HEK293T (cell line): ENCODE data around the gene NUP85.
A peak's percentile ranks its signal among the peaks of the same experiment; 100 is the strongest.
"Not testable (repeated sequence)": the region's sequence is repeated elsewhere in the genome, so short reads cannot be mapped to it uniquely, and the experiment has no call there.

Experiments used
- CTCF ChIA-PET: fragments of 350-600 bp; formaldehyde crosslinking; extraction: SDS; loops from one replicate; lab custom pipeline; 2021; ENCODE audit warnings: antibody characterized with exemption, inconsistent platforms; lab: Yijun Ruan, JAX
- POLR2A ChIA-PET: fragments of 350-600 bp; formaldehyde crosslinking; extraction: SDS; loops from one replicate; lab custom pipeline; 2020; ENCODE audit warnings: antibody characterized with exemption, inconsistent platforms; lab: Yijun Ruan, JAX
- DNase-seq: peaks from one replicate; pipeline ENCODE4 v3.0.0; 2012; ENCODE audit warnings: mixed read lengths; ENCODE audit errors: extremely low spot score
- ARNT ChIP-seq: fragments of 450-650 bp; IDR thresholded peaks from 2 replicates; pipeline ENCODE4 v1.6.1; 2017; ENCODE audit warnings: mild to moderate bottlenecking
- BHLHE40 ChIP-seq: fragments of 450-650 bp; IDR thresholded peaks from 2 replicates; pipeline ENCODE4 v1.6.1; 2016; ENCODE audit warnings: mild to moderate bottlenecking, moderate library complexity, borderline replicate concordance
- CTBP1 ChIP-seq: fragments of 450-650 bp; IDR thresholded peaks from 2 replicates; pipeline ENCODE4 v1.6.1; 2016; ENCODE audit warnings: borderline replicate concordance
- ELF4 ChIP-seq: fragments of 450-650 bp; IDR thresholded peaks from 2 replicates; pipeline ENCODE4 v1.6.1; 2017; ENCODE audit warnings: antibody characterized with exemption
- FOXA1 ChIP-seq: fragments of 450-650 bp; IDR thresholded peaks from 2 replicates; pipeline ENCODE4 v1.6.1; 2016; ENCODE audit warnings: mild to moderate bottlenecking
- FOXK2 ChIP-seq: fragments of 450-650 bp; IDR thresholded peaks from 2 replicates; pipeline ENCODE4 v1.6.1; 2016; ENCODE audit warnings: mild to moderate bottlenecking
- FOXM1 ChIP-seq: fragments of 450-650 bp; IDR thresholded peaks from 2 replicates; pipeline ENCODE4 v1.6.1; 2017; ENCODE audit warnings: mild to moderate bottlenecking, borderline replicate concordance
- HDGF ChIP-seq: fragments of 450-650 bp; IDR thresholded peaks from 2 replicates; pipeline ENCODE4 v1.6.1; 2017; ENCODE audit warnings: antibody characterized with exemption, borderline replicate concordance
- L3MBTL2 ChIP-seq: fragments of 450-650 bp; conservative IDR thresholded peaks from 2 replicates; pipeline ENCODE4 v1.6.1; 2016; ENCODE audit warnings: mild to moderate bottlenecking
- LEF1 ChIP-seq: fragments of 450-650 bp; IDR thresholded peaks from 2 replicates; pipeline ENCODE4 v1.6.1; 2017; ENCODE audit warnings: mild to moderate bottlenecking, borderline replicate concordance
- NFRKB ChIP-seq: fragments of 450-650 bp; IDR thresholded peaks from 2 replicates; pipeline ENCODE4 v1.6.1; 2016; ENCODE audit warnings: mild to moderate bottlenecking, moderate library complexity
- SP1 ChIP-seq: fragments of 450-650 bp; IDR thresholded peaks from 2 replicates; pipeline ENCODE4 v1.6.1; 2017
- SUZ12 ChIP-seq: fragments of 450-650 bp; IDR thresholded peaks from 2 replicates; pipeline ENCODE4 v1.6.1; 2016; ENCODE audit warnings: mild to moderate bottlenecking
- TARDBP ChIP-seq: fragments of 450-650 bp; IDR thresholded peaks from 2 replicates; pipeline ENCODE4 v1.6.1; 2016
- ZNF384 ChIP-seq: fragments of 450-650 bp; IDR thresholded peaks from 2 replicates; pipeline ENCODE4 v1.6.1; 2016
- TF ChIP-seq, protein P1 (sequence below): fragments of 450-650 bp; IDR thresholded peaks from 2 replicates; pipeline ENCODE4 v1.6.1; 2016

The NUP85 gene, protein sequence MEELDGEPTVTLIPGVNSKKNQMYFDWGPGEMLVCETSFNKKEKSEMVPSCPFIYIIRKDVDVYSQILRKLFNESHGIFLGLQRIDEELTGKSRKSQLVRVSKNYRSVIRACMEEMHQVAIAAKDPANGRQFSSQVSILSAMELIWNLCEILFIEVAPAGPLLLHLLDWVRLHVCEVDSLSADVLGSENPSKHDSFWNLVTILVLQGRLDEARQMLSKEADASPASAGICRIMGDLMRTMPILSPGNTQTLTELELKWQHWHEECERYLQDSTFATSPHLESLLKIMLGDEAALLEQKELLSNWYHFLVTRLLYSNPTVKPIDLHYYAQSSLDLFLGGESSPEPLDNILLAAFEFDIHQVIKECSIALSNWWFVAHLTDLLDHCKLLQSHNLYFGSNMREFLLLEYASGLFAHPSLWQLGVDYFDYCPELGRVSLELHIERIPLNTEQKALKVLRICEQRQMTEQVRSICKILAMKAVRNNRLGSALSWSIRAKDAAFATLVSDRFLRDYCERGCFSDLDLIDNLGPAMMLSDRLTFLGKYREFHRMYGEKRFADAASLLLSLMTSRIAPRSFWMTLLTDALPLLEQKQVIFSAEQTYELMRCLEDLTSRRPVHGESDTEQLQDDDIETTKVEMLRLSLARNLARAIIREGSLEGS

DNA sequence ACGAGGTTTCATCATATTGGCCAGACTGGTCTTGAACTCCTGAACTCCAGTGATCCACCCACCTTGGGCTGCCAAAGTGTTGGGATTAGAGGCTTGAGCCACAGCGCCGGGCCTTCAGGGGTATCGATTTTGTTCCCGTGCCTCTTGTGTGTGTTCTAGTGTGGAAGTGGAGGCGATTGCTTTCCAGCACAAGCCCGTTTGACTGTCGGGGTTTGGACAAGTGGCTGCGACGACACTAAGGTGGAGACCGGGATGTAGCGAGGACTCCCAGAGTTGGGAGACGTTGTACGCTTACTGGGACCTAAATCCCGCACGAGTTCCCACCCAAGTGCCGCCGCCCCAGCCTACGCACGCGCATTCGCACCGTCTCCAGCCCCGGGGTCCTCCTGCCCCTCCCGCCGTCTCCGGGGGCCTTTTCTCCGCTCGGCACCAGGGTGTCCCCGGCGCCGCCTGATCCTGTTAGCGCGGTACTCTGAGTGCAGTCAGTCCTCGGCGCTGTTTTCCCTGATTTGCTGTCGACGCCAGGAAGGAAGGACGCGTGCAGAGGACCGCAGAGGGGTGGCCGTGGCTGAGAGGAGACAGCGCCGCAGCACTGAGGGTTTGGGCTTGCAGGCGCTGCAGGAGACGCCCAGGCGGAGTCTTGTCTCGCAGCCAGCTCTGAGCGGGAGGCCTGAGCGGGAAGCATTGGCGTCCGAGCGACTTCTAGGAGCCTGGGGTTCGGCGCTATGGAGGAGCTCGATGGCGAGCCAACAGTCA, at the start of gene NUP85:
Gene NUP85, plus strand, starts transcription at position 643 of the 756 bp plus-strand sequence. Its CDS starts 83 bp downstream, at position 726.
- TF ChIP-seq ELF4 (peak; percentile 29; the same call in 1 of the 2 replicates), L3MBTL2 (peak; percentile 89)
- TF ChIP-seq, protein P1, sequence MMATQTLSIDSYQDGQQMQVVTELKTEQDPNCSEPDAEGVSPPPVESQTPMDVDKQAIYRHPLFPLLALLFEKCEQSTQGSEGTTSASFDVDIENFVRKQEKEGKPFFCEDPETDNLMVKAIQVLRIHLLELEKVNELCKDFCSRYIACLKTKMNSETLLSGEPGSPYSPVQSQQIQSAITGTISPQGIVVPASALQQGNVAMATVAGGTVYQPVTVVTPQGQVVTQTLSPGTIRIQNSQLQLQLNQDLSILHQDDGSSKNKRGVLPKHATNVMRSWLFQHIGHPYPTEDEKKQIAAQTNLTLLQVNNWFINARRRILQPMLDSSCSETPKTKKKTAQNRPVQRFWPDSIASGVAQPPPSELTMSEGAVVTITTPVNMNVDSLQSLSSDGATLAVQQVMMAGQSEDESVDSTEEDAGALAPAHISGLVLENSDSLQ, result no peak
- ChIA-PET CTCF (interaction anchor here (0.6 to 2.3 kb wide), 3 partner anchors 35 to 91 kb away, joined by 3 to 11 read pairs (median 8); no protein-coding TSS in a partner anchor), POLR2A (interaction anchor here (0.6 to 3.5 kb wide), 32 partner anchors 9 to 575 kb away, joined by 3 to 19 read pairs (median 4); partner anchors contain the start of genes ARMC7, GGA3, HID1 and JPT1)
- peak; percentile 99 for DNase-seq

DNA sequence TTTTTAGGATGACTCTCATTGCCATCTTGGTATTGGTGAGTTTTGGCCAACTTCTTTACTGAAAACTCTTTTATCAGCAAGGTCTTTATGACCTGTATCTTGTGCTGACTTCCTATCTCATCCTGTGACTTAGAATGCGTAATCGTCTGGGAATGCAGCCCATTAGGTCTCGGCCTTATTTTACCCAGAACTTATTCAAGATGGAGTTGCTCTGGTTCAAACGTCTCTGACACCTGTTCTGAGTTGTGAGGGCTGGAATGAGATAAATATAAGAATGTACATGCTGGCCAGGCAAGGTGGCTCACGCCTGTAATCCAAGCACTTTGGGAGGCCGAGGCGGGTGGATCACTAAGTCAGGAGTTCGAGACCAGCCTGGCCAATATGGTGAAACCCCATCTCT, 47.0 kb upstream of the NUP85 start:
- DNase-seq, CTCF ChIA-PET, POLR2A ChIA-PET: not testable (repeated sequence)

DNA sequence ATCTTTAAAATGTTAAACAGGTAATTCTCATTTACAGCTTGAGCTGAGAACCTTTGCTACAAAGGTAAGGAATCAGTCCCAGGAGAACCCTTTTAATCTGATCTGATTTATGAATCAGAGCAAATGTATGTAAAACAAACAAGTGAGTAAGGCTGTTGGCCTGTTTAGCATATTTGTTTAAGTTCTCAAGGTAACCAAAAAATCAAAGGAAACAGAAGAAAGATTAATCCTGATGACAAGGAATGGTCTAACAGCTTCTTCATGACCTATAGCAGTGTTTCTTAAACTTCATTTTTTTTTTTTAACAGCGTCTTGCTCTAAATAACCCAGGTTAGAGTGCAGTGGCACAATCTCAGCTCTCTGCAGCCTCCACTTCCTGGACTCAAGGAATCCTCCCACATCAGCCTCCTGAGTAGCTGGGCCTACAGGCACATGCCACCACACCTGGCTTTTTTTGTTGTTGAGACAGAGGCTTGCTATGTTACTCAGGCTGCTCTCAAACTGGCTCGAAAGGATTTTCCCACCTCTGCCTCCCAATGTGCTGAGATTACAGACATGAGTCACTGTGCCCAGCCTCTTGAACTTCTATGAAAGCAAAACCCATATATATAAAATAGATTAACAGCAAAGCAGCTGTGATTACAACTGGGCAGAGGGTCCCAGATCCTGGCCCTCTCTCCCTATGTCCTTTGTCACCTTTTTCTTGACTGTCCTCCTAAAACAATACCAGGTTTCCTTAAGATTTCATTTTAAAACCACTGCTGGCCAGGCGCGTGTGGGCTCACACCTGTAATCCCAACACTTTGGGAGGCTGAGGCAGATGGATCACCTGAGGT, 46.1 kb upstream of the NUP85 start:
- ChIA-PET CTCF (interaction anchor here (1.1 kb wide), 1 partner anchor 12 kb away, joined by 3 read pairs; no protein-coding TSS in a partner anchor), POLR2A (interaction anchor here (0.6 to 1.3 kb wide), 2 partner anchors 28 to 86 kb away, joined by 3 read pairs; partner anchors contain the start of gene NT5C)
- no peak for DNase-seq
- TF ChIP-seq BHLHE40 (no peak), TARDBP (no peak), HDGF (no peak), NFRKB (no peak), L3MBTL2 (no peak), FOXK2 (no peak), SUZ12 (no peak), ELF4 (no peak), LEF1 (no peak), SP1 (no peak), FOXA1 (no peak), FOXM1 (no peak)
- TF ChIP-seq, protein P1, result no peak

DNA sequence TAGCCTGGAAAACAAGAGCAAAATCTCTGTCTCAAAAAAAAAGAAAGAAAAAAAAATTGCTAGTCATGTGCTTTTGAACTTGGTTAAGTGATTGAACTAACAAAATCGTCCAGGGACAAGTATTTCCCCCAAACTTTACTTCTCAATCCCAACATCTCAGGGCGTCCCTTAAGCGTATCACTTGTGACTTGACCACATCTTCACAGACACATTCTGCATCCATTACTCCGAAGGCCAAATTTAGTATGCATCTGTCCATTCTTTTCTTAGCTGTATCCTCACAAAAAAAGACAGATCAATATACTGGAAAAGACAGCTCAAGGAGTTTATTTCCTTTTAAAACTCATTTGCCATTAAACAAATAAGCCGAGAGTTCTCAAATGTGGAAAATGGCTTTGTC, 45.3 kb upstream of the NUP85 start:
- no peak for DNase-seq
- POLR2A ChIA-PET, result interaction anchor here (1.3 kb wide), 1 partner anchor 29 kb away, joined by 3 read pairs; the partner anchor contains the start of gene NT5C
- TF ChIP-seq HDGF (no peak), FOXA1 (no peak), BHLHE40 (no peak), ZNF384 (no peak), CTBP1 (no peak), ELF4 (no peak), FOXK2 (no peak), LEF1 (no peak), TARDBP (no peak), SP1 (no peak), FOXM1 (no peak), NFRKB (no peak), ARNT (no peak), SUZ12 (no peak), L3MBTL2 (no peak)
- TF ChIP-seq, protein P1, result no peak
- CTCF ChIA-PET, result interaction anchor here (1.3 kb wide), 1 partner anchor 12 kb away, joined by 3 read pairs; no protein-coding TSS in a partner anchor

DNA sequence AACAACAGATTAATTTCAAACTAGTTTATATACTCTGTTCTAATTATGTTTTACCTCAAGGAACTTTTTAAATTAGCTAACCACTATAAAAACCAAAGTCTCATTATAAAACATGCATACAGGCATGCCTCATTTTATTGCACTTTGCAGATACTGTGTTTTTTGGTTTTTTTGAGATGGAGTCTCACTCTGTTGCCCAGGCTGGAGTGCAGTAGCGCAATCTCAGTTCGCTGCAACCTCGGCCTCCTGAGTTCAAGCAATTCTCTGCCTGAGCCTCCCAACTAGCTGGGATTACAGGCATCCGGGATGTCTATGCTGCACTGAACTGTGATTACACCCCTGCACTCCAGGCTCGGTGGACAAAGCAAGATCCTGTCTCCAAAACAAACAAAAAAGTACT, 42.4 kb upstream of the NUP85 start:
- ChIA-PET CTCF (interaction anchor here (1.0 kb wide), 1 partner anchor 32 kb away, joined by 3 read pairs; no protein-coding TSS in a partner anchor), POLR2A (interaction anchor here (0.6 to 1.3 kb wide), 4 partner anchors 8 to 42 kb away, joined by 3 read pairs; partner anchors contain the start of genes JPT1, NT5C and SUMO2)
- no peak for DNase-seq
- TF ChIP-seq BHLHE40 (no peak), HDGF (no peak), LEF1 (no peak)

DNA sequence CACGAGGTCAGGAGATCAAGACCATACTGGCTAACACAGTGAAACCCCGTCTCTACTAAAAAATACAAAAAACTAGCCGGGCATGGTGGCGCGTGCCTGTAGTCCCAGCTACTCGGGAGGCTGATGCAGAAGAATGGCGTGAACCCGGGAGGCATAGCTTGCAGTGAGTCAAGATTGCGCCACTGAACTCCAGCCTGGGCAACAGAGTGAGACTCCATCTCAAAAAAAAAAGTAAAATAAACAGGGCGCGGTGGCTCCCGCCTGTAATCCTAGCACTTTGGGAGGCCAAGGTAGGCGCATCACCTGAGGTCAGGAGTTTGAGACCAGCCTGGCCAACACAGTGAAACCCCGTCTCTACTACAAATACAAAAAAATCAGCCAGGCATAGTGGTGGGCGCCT, 40.9 kb upstream of the NUP85 start:
- DNase-seq, result not testable (repeated sequence)
- CTCF ChIA-PET, result interaction anchor here (0.8 kb wide), 1 partner anchor 37 kb away, joined by 4 read pairs; no protein-coding TSS in a partner anchor
- POLR2A ChIA-PET, result interaction anchor here (1.2 to 1.4 kb wide), 2 partner anchors 9 to 453 kb away, joined by 3 read pairs; no protein-coding TSS in a partner anchor
